GM12891 (cell line): ENCODE data around the gene ZMYND19.

Experiments used
- POLR2A ChIP-seq: IDR thresholded peaks from 2 replicates; pipeline ENCODE4 v1.6.1; 2011; ENCODE audit warnings: low read depth, low read length, control low read depth
- POLR2AphosphoS5 ChIP-seq: IDR thresholded peaks from 2 replicates; pipeline ENCODE4 v1.6.1; 2011; ENCODE audit warnings: low read depth, low read length, control low read depth
- SPI1 ChIP-seq: IDR thresholded peaks from 2 replicates; pipeline ENCODE4 v1.6.1; 2011; ENCODE audit warnings: low read depth, low read length, control low read depth
- TAF1 ChIP-seq: IDR thresholded peaks from 2 replicates; pipeline ENCODE4 v1.6.1; 2011; ENCODE audit warnings: low read depth, low read length, control low read depth

GRCh38 chr9:137570566-137570965 lies 19.7 kb downstream of the ZMYND19 start:
- no peak for TF ChIP-seq TAF1
- TF ChIP-seq POLR2AphosphoS5: no peak
- TF ChIP-seq POLR2A: no peak
- TF ChIP-seq SPI1: no peak
